ENCODE results near the gene KPNB1. TPM values are rescaled to one million over a fixed set of nuclear protein-coding genes. Genes with fewer than 3 reads are reported as not detected.

Gene KPNB1
- total RNA-seq, 1 donor from 2014 or later, result 642 TPM

DNA sequence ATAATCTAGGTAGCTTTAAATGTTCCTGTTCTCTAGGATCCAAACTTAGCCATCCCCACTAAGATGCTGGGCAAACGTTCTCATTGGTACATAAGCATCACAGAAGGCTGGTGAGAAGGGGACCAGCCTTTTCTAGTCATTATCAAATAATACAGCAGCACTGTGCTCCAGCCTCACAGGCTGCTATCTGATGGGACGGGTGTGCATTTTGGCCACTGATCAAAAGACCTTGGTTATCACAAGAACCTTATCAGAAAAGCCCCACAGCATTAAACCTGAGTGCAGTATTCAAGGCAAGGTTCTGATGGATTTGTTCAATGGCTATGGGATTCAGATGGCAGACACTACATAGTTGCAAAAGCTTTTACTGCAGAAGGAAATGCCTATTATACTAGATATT lies 19.1 kb upstream of the KPNB1 start:
- no peak overlapping the region for H3K4me3 Mint-ChIP-seq
- H3K4me1 Mint-ChIP-seq, result no peaks in the 10 kb centered on the region
- H3K9me3 Mint-ChIP-seq, result no peaks in the 10 kb centered on the region
- no peaks in the 10 kb centered on the region for H3K27me3 Mint-ChIP-seq (ENCODE audit: low read depth)
- TF ChIP-seq, protein P1, sequence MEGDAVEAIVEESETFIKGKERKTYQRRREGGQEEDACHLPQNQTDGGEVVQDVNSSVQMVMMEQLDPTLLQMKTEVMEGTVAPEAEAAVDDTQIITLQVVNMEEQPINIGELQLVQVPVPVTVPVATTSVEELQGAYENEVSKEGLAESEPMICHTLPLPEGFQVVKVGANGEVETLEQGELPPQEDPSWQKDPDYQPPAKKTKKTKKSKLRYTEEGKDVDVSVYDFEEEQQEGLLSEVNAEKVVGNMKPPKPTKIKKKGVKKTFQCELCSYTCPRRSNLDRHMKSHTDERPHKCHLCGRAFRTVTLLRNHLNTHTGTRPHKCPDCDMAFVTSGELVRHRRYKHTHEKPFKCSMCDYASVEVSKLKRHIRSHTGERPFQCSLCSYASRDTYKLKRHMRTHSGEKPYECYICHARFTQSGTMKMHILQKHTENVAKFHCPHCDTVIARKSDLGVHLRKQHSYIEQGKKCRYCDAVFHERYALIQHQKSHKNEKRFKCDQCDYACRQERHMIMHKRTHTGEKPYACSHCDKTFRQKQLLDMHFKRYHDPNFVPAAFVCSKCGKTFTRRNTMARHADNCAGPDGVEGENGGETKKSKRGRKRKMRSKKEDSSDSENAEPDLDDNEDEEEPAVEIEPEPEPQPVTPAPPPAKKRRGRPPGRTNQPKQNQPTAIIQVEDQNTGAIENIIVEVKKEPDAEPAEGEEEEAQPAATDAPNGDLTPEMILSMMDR (conservative IDR thresholded peaks at IDR 0.05), result no peak
- H3K36me3 Mint-ChIP-seq (ENCODE audit: low read depth), result no peaks in the 10 kb centered on the region
- DNase-seq (ENCODE audit: low read depth, low spot score), result no peak
- H3K27ac Mint-ChIP-seq (ENCODE audit: unreplicated experiment), result no peak overlapping the region

DNA sequence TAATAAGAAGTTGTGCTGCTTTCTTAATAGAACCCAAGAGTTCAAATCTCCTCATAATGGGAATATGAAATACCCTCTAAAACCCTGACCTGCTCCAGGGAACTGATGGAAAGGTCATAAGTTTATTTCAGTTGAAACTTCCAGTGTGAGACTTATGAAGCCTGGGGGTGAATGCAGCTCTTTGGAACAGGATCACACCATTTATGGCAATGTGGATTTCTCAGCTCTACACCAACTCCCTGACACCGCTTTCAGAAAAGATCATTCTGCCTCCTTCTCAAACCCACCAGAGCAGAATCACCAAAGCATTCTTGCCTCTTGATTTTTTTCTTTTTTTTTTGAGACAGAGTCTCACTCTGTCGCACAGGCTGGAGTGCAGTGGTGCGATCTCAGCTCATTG lies 16.7 kb upstream of the KPNB1 start:
- Mint-ChIP-seq H3K4me1 (no peaks in the 10 kb centered on the region), H3K27ac (ENCODE audit: unreplicated experiment) (peak overlapping the region; percentile 22), H3K9me3 (no peaks in the 10 kb centered on the region), H3K4me3 (no peak overlapping the region), H3K36me3 (ENCODE audit: low read depth) (no peaks in the 10 kb centered on the region), H3K27me3 (ENCODE audit: low read depth) (no peaks in the 10 kb centered on the region)
- TF ChIP-seq, protein P1 (conservative IDR thresholded peaks at IDR 0.05), result no peak
- no peak for DNase-seq (ENCODE audit: low read depth, low spot score)

DNA sequence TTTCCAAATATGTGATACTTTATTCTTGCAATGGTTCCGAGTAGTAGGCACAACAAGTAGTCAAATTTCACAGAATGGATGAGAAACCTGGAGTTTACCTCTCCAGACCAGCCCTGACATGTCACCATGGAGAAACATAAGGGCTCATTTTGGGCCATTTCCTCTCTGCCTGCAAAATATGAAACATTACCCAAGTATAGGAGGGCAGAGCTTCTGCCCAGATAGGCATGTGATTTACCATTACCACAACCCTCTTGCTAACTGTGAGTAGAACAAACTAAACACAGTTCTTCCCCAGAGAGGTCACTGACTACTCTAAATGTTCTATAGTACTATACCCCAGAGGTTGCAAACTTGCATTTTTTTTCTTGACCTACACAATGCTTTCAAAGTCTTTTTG lies 15.7 kb upstream of the KPNB1 start:
- DNase-seq (ENCODE audit: low read depth, low spot score), result no peak
- TF ChIP-seq, protein P1 (conservative IDR thresholded peaks at IDR 0.05), result no peak
- no peaks in the 10 kb centered on the region for H3K27me3 Mint-ChIP-seq (ENCODE audit: low read depth)

DNA sequence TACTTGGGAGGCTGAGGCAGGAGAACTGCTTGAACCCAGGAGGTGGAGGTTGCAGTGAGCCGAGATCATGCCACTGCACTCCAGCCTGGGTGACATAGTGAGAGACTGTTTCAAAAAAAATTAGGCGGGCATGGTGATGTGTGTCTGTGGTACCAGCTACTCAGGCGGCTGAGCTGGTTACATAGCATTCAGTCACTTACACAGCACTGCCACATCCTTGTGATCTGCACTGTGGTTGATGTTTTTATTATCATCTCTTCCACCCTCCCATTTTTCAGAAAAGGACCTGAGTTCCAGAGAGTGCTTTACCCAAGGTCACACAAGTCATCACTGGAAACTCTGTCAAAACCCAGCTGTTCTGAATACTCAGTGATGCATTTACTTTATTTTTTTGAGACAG lies 14.8 kb upstream of the KPNB1 start:
- Mint-ChIP-seq H3K4me3 (no peak overlapping the region), H3K9me3 (no peaks in the 10 kb centered on the region), H3K36me3 (ENCODE audit: low read depth) (no peaks in the 10 kb centered on the region), H3K4me1 (no peaks in the 10 kb centered on the region), H3K27me3 (ENCODE audit: low read depth) (no peaks in the 10 kb centered on the region), H3K27ac (ENCODE audit: unreplicated experiment) (no peak overlapping the region)
- no peak for DNase-seq (ENCODE audit: low read depth, low spot score)
- TF ChIP-seq, protein P1 (conservative IDR thresholded peaks at IDR 0.05), result no peak

More for the DNA sequence above, 15.7 kb upstream of the KPNB1 start:
- Mint-ChIP-seq H3K27ac (ENCODE audit: unreplicated experiment) (no peak overlapping the region), H3K9me3 (no peaks in the 10 kb centered on the region), H3K4me1 (no peaks in the 10 kb centered on the region), H3K4me3 (no peak overlapping the region), H3K36me3 (ENCODE audit: low read depth) (no peaks in the 10 kb centered on the region)

DNA sequence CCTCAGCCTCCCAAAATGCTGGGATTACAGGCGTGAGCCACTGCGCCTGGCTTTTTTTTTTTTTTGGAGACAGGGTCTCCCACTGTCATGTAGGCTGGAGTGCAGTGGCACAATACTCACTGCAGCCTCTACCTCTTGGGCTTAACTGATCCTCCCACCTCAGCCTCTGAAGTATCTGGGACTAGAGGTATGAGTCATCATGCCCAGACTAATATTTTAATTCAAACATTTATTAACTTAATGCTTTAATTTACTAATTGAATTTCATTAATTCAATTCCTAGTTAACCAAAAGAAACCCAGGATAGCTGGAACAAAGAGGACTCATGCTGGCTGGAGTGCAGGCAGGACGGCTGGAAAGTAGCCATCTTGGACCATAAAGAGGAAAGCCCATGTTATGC lies 14.0 kb upstream of the KPNB1 start:
- no peaks in the 10 kb centered on the region for H3K27me3 Mint-ChIP-seq (ENCODE audit: low read depth)
- H3K4me1 Mint-ChIP-seq, result no peaks in the 10 kb centered on the region
- no peak overlapping the region for H3K4me3 Mint-ChIP-seq
- TF ChIP-seq, protein P1 (conservative IDR thresholded peaks at IDR 0.05), result no peak
- no peaks in the 10 kb centered on the region for H3K9me3 Mint-ChIP-seq
- H3K36me3 Mint-ChIP-seq (ENCODE audit: low read depth), result no peaks in the 10 kb centered on the region
- DNase-seq (ENCODE audit: low read depth, low spot score), result no peak
- H3K27ac Mint-ChIP-seq (ENCODE audit: unreplicated experiment), result no peak overlapping the region
